Urinary bladder (tissue), 4 donors: ENCODE data around the gene ZNF322. TPM values are rescaled to one million over a fixed set of nuclear protein-coding genes. Genes with fewer than 3 reads are reported as not detected.
"Not testable (repeated sequence)": the region's sequence is repeated elsewhere in the genome, so short reads cannot be mapped to it uniquely, and the experiment has no call there.

Experiments
- DNase-seq: peaks from one replicate; pipeline ENCODE4 v3.0.0-alpha.2; 2015; ENCODE audit errors: extremely low spot score
- H3K27ac ChIP-seq: one replicate; pipeline ENCODE4 v1.5.1; 2013; ENCODE audit warnings: low read depth, mild to moderate bottlenecking, moderate library complexity
- H3K36me3 ChIP-seq: one replicate; pipeline ENCODE4 v1.6.1; 2013; ENCODE audit warnings: mild to moderate bottlenecking, moderate library complexity; ENCODE audit not compliant: insufficient read depth
- H3K4me1 ChIP-seq: one replicate; pipeline ENCODE4 v1.6.1; 2013; ENCODE audit warnings: mild to moderate bottlenecking, moderate library complexity; ENCODE audit not compliant: insufficient read depth
- H3K4me3 ChIP-seq: one replicate; pipeline ENCODE4 v1.5.1; 2013; ENCODE audit warnings: low read depth, low read length
- WGBS: extraction: QIAGEN DNeasy Blood & Tissue Kit; methylation state at CpG from one replicate; pipeline ENCODE4 v1.1.7; 2013; 5-methylcytosine and 5-hydroxymethylcytosine counted together
- polyA plus RNA-seq: library from polyadenylated mRNA; stranded (reverse); fragments of 200-250 nt; gene quantifications from one replicate; pipeline ENCODE4 v1.2.3, GENCODE V29; 2013
- total RNA-seq: library from RNA; depleted of rRNA; stranded (reverse); fragments of >200 nt; gene quantifications from one replicate; pipeline ENCODE4 v1.2.3, GENCODE V29; 2014
- donor health status: healthy with polysubstance abuse.
- donor health status: healthy.

ZNF322 gene
- total RNA-seq, result 43.1 TPM
- polyA plus RNA-seq, result 13.0 TPM

- Histone ChIP-seq H3K36me3 (no peaks in the 10 kb centered on the region), H3K27ac (peak within 1 kb of the TSS; percentile 84), H3K4me1 (peaks cover 3% of the 10 kb centered on the region), H3K4me3 (peak within 1 kb of the TSS; percentile 83)
- peak; percentile 89 for DNase-seq
- WGBS, result under 1% methylated on average over 51 of the region's 56 CpGs
Observed at GRCh38 chr6:26659042-26659999, at the start of gene ZNF322. Gene ZNF322 (minus strand): TSS chr6:26659746. CDS start chr6:26638553, 21,193 bp downstream.

DNA sequence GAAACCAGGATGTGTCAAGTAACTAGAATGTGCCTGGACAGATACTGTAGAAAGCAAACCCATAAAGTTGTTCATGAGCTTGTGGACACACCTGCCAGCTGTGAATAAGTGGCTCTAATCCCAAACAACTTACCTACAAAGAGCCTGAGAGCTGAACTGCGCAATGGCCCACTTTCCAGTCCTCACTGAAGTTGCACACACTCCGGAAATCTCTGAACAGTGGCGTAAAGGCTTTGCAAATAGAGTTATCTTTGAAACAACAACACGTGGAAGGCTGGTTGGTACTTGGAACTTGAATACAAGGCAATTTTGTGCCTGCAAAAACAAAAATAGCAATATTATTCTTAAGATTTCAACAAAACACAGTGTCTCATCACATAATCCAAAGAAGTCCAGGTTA lies 46.2 kb upstream of the ZNF322 start:
- H3K27ac ChIP-seq, H3K4me1 ChIP-seq, H3K4me3 ChIP-seq, H3K36me3 ChIP-seq, DNase-seq: not testable (repeated sequence)
- no CpG with 5 or more reads among the region's 4 CpGs for WGBS

- H3K4me1 ChIP-seq, DNase-seq: not testable (repeated sequence)
Observed at GRCh38 chr6:26705352-26705751, 45.8 kb upstream of the ZNF322 start.

DNA sequence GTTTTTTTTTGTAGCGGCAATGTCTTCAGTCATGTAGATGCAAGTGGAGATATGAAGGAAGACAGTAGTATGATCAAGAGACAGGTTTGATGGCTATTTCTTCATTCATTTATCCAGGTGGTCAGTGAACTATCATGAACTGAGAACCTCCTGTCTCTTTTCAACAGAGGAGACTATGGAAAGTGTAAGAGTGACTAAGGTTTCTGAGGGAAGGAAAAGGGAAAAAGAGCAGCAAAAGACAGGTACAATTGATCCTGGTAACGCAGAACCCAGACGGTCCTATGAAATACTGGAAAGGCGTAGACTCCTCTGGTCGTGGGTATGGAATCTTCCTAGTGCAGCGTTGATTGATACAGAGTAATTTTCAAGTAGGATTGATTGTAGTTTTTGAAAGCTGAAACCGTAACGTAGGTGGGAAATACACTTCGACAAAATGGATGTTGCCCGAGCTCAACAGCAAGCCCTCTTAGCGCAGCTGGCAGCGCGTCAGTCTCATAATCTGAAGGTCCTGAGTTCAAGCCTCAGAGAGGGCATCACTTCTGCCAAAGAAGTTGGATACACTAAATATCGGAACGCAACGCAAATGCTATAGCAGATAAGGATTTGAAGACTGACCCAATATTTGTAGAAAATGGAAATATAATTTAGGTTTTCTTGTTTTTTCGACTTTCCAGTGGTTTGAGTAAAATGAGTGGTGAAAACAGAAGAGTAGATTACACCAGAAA lies 41.6 kb upstream of the ZNF322 start:
- not testable (repeated sequence) for H3K4me3 ChIP-seq, H3K4me1 ChIP-seq, H3K36me3 ChIP-seq, H3K27ac ChIP-seq, DNase-seq
- no CpG with 5 or more reads among the region's 17 CpGs for WGBS

More at GRCh38 chr6:26705352-26705751, 45.8 kb upstream of the ZNF322 start:
- not testable (repeated sequence) for H3K27ac ChIP-seq, H3K4me3 ChIP-seq, H3K36me3 ChIP-seq
- WGBS, result no CpG with 5 or more reads among the region's 5 CpGs

DNA sequence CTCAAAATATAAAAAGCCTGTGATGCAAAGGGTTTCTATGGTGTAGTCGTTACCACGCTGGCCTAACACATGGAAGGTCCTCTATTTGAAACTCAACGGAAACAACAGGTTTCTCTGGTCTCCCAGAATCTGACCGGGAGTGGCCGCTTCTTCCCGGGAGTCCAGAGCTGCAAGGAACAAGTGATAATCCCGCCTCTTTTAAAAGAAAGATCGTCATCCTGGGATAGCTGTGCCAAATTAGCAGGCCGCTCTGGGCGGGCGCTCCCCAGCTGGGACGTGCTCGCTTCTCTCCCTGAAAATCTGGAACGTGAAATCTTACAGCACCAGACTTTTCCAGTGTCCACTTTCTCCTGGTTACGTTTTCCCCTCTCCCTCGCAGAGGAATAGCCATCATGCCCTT lies 38.0 kb upstream of the ZNF322 start:
- not testable (repeated sequence) for H3K36me3 ChIP-seq, H3K4me1 ChIP-seq, DNase-seq, H3K4me3 ChIP-seq, H3K27ac ChIP-seq
- no CpG with 5 or more reads among the region's 16 CpGs for WGBS

DNA sequence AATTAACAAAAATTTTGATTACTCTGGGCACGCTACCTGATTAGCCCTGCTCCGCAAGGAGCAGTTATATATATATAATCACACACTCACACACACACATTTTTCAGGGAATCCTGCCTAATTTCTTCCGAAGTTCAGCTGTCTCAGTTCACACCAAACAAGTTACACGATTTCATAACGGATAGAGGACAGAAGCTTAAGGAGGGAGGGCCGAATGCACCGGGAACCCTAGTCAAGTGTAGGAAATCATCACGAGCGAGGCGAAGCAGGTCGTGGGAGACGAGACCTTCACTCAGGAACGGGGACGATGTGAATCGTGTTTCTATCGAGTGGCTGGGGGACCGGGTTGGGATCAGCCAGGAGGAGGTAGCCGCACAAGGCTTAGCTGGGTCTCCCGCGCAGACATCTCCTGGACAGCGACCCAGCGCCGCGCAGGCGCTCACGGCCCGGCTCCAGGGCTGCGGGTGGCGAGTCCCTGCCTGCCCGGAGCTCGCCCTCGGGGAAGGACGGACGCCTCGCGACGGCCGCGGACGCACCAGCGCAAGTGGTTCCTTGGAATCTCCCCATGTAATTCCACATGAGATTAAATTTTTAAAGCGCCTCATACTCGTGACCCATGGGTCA lies 29.9 kb upstream of the ZNF322 start:
- not testable (repeated sequence) for H3K4me3 ChIP-seq, H3K27ac ChIP-seq, H3K36me3 ChIP-seq, H3K4me1 ChIP-seq, DNase-seq
- WGBS, result no CpG with 5 or more reads among the region's 43 CpGs

GRCh38 chr6:26682435-26683042 lies 23.0 kb upstream of the ZNF322 start:
- 67% methylated on average over 1 of the region's 5 CpGs for WGBS
- H3K36me3 ChIP-seq, DNase-seq, H3K4me3 ChIP-seq, H3K27ac ChIP-seq, H3K4me1 ChIP-seq: not testable (repeated sequence)

GRCh38 chr6:26673287-26673686 lies 13.7 kb upstream of the ZNF322 start:
- H3K36me3 ChIP-seq, H3K4me1 ChIP-seq, DNase-seq, H3K27ac ChIP-seq, H3K4me3 ChIP-seq: not testable (repeated sequence)
- WGBS, result no CpG with 5 or more reads among the region's 5 CpGs

DNA sequence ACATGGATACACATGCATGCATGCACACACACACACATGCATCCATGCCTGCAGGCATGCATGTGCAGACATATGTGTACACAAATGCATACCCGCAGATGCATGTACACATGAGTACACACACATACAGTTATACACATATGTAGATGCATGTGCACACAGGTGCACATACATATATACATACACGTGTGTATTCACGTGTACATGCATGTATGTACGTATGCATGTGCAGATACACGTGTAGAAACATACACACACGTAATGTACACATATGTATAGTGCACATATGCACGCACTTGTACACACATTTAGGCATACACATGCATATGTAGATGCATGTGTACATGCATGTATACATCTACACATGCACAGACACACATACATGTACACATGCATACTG lies 11.0 kb upstream of the ZNF322 start:
- H3K4me1 ChIP-seq, result not testable (repeated sequence)
- WGBS, result 77% methylated on average over 7 of the region's 7 CpGs

DNA sequence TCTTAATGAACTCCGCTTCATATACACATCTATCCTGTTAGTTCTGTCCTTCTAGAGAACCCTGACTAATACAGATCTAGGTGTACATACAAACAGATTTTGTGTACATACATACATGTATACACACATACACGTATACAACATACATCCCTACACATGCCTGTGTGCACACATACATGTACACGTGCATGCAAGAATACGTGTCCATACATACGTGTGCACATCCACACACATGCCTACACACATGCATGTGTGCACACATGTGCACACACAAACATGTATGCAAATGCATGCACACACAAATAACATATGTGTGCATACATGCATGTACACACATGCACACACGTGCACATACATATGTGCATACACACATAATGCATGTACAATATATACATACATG lies 10.5 kb upstream of the ZNF322 start:
- H3K4me1 ChIP-seq, DNase-seq, H3K27ac ChIP-seq, H3K4me3 ChIP-seq, H3K36me3 ChIP-seq: not testable (repeated sequence)
- WGBS, result 91% methylated on average over 6 of the region's 6 CpGs

More for the DNA sequence above, 11.0 kb upstream of the ZNF322 start:
- H3K36me3 ChIP-seq, H3K27ac ChIP-seq, DNase-seq, H3K4me3 ChIP-seq: not testable (repeated sequence)

- peak; percentile 11 for DNase-seq
- Histone ChIP-seq H3K27ac (peak overlapping the region; percentile 84), H3K4me1 (peaks cover 3% of the 10 kb centered on the region), H3K4me3 (peak overlapping the region; percentile 83), H3K36me3 (no peaks in the 10 kb centered on the region)
- under 1% methylated on average over 5 of the region's 5 CpGs for WGBS
Observed at GRCh38 chr6:26660000-26660361, 435 bp upstream of the ZNF322 start.

DNA sequence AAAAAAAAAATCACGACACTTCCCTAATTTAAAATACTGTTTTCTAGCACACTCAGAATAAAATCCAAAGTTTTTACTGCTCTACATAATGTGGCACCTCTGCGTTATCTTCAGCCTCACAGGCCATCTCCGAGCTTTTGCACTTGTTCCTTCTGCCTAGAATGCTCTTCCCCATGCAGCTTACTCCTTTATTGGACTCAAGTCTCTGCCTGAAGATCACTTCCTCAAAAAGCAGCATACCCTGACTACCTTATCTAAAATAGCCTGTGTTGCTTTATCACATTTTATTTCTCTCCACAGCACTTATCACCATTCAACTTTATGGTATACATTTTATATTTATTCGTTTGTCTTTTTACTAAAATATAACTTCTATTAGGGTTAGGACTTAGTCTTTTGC lies 2.3 kb downstream of the ZNF322 start:
- DNase-seq, result no peak
- 90% methylated on average over 4 of the region's 4 CpGs for WGBS
- Histone ChIP-seq H3K36me3 (no peaks in the 10 kb centered on the region), H3K4me3 (no peak overlapping the region), H3K27ac (no peak overlapping the region), H3K4me1 (peaks cover 3% of the 10 kb centered on the region)

- H3K27ac ChIP-seq, result no peak overlapping the region
- no peak overlapping the region for H3K4me3 ChIP-seq
- peaks cover under 1% of the 10 kb centered on the region for H3K4me1 ChIP-seq
- 97% methylated on average over 5 of the region's 5 CpGs for WGBS
- H3K36me3 ChIP-seq, result no peaks in the 10 kb centered on the region
- no peak for DNase-seq
Observed at GRCh38 chr6:26653007-26653406, 6.5 kb downstream of the ZNF322 start.
